ENCODE results near the gene TTC32.

DNA sequence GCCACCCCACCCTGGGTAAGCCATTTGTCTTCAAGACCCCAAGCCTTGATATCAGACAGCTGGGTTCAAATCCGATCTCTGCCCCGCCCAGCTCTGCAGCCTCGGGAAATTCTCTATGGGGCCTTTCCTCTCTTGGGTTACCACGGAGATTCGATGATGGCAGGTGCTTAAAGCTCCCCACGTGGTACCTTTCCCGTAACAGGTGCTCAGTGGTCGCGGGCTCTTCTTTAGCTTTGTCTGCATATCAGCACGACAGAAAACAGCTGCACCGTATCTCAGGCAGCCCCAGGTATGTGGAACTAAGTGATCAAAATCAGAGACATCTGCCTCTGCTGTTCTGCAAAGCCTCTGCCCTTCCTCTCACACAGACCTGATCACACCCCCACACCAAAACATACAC lies 37.4 kb downstream of the TTC32 start:
- TF ChIP-seq, protein P1, sequence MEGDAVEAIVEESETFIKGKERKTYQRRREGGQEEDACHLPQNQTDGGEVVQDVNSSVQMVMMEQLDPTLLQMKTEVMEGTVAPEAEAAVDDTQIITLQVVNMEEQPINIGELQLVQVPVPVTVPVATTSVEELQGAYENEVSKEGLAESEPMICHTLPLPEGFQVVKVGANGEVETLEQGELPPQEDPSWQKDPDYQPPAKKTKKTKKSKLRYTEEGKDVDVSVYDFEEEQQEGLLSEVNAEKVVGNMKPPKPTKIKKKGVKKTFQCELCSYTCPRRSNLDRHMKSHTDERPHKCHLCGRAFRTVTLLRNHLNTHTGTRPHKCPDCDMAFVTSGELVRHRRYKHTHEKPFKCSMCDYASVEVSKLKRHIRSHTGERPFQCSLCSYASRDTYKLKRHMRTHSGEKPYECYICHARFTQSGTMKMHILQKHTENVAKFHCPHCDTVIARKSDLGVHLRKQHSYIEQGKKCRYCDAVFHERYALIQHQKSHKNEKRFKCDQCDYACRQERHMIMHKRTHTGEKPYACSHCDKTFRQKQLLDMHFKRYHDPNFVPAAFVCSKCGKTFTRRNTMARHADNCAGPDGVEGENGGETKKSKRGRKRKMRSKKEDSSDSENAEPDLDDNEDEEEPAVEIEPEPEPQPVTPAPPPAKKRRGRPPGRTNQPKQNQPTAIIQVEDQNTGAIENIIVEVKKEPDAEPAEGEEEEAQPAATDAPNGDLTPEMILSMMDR (conservative IDR thresholded peaks at IDR 0.05; ENCODE audit: low read depth, low read length), result no peak
- no peak for TF ChIP-seq EZH2 (IDR thresholded peaks at IDR 0.05; ENCODE audit: borderline replicate concordance, low read depth, low read length, poor library complexity, severe bottlenecking)
